NCI-H146 treated with DMSO at 0.1 percent for 48 hours (cell line): Measurements from ENCODE around the gene CD8B2.
"Not testable (repeated sequence)": the region's sequence is repeated elsewhere in the genome, so short reads cannot be mapped to it uniquely, and the experiment has no call there.

Source experiments
- DNase-seq: peaks from one replicate; lab custom pipeline; 2025; ENCODE audit not compliant: unreplicated experiment; lab: John Stamatoyannopoulos, UW

Gene CD8B2

GRCh38 chr2:106486551-106487385 lies at the start of gene CD8B2:
Gene CD8B2 (plus strand): TSS chr2:106487364. CDS start chr2:106487427, 63 bp downstream.
- DNase-seq = not testable (repeated sequence)

GRCh38 chr2:106461882-106462281 lies 25.3 kb upstream of the CD8B2 start:
- DNase-seq = not testable (repeated sequence)

GRCh38 chr2:106467516-106467915 lies 19.6 kb upstream of the CD8B2 start:
- not testable (repeated sequence) for DNase-seq

GRCh38 chr2:106468107-106468506 lies 19.1 kb upstream of the CD8B2 start, which contains the start of gene RGPD3:
Gene RGPD3 (minus strand): TSS chr2:106468413. CDS start chr2:106468288, 125 bp downstream.
- DNase-seq = not testable (repeated sequence)

- DNase-seq = not testable (repeated sequence)
Measured at GRCh38 chr2:106470658-106471057, 16.5 kb upstream of the CD8B2 start.

GRCh38 chr2:106477647-106478046 lies 9.5 kb upstream of the CD8B2 start:
- not testable (repeated sequence) for DNase-seq

GRCh38 chr2:106479563-106479962 lies 7.6 kb upstream of the CD8B2 start:
- not testable (repeated sequence) for DNase-seq

GRCh38 chr2:106487386-106488191 lies 425 bp downstream of the CD8B2 start:
- DNase-seq = not testable (repeated sequence)

GRCh38 chr2:106489701-106490100 lies 2.5 kb downstream of the CD8B2 start:
- DNase-seq = not testable (repeated sequence)

GRCh38 chr2:106492399-106492798 lies 5.2 kb downstream of the CD8B2 start:
- DNase-seq = not testable (repeated sequence)

GRCh38 chr2:106492913-106493312 lies 5.7 kb downstream of the CD8B2 start:
- not testable (repeated sequence) for DNase-seq

GRCh38 chr2:106498549-106498948 lies 11.4 kb downstream of the CD8B2 start:
- DNase-seq = not testable (repeated sequence)

- DNase-seq = not testable (repeated sequence)
Measured at GRCh38 chr2:106500350-106500749, 13.2 kb downstream of the CD8B2 start.

GRCh38 chr2:106502351-106502750 lies 15.2 kb downstream of the CD8B2 start:
- not testable (repeated sequence) for DNase-seq

- not testable (repeated sequence) for DNase-seq
Measured at GRCh38 chr2:106504192-106504591, 17.0 kb downstream of the CD8B2 start.

GRCh38 chr2:106504787-106505186 lies 17.6 kb downstream of the CD8B2 start:
- DNase-seq = not testable (repeated sequence)

GRCh38 chr2:106506002-106506687 lies 19.0 kb downstream of the CD8B2 start:
- DNase-seq = not testable (repeated sequence)

- not testable (repeated sequence) for DNase-seq
Measured at GRCh38 chr2:106508660-106509373, 21.7 kb downstream of the CD8B2 start.

GRCh38 chr2:106509374-106509770 lies 22.2 kb downstream of the CD8B2 start:
- not testable (repeated sequence) for DNase-seq

GRCh38 chr2:106510791-106511190 lies 23.6 kb downstream of the CD8B2 start:
- not testable (repeated sequence) for DNase-seq
